Esophagus muscularis mucosa (tissue), 3 donors: ENCODE measurements around the gene PHACTR1.
A peak's percentile ranks its signal among the peaks of the same experiment; 100 is the strongest.

Source experiments
- CTCF ChIP-seq, 3 experiments: fragments of 200-600 bp in 2 of 3; fragments of 450-650 bp in 1 of 3; sonication (generic) in 2 of 3; IDR thresholded peaks; one replicate each; pipeline ENCODE4 v1.5.1; 2017 to 2019; ENCODE audit warnings: antibody characterized with exemption in 3 of 3, mild to moderate bottlenecking in 2 of 3, moderate library complexity in 1 of 3
- POLR2AphosphoS5 ChIP-seq, 2 donors: sonication (generic); formaldehyde crosslinking; IDR thresholded peaks; one replicate each; pipeline ENCODE4 v1.6.1; 2017; ENCODE audit warnings: antibody characterized with exemption in 2 of 2

GRCh38 chr6:13331516-13332348 is 615.2 kb downstream of the PHACTR1 start:
- no peak for TF ChIP-seq POLR2AphosphoS5 (IDR thresholded peaks at IDR 0.05)
- peak; percentile 53 to 69 (median 64) for TF ChIP-seq CTCF (IDR thresholded peaks at IDR 0.05)
